ENCODE data around the gene C10orf90. TPM values are rescaled to one million over a fixed set of nuclear protein-coding genes. Genes with fewer than 3 reads are reported as not detected.

The C10orf90 gene
- polyA plus RNA-seq, 3 donors, result not detected

DNA sequence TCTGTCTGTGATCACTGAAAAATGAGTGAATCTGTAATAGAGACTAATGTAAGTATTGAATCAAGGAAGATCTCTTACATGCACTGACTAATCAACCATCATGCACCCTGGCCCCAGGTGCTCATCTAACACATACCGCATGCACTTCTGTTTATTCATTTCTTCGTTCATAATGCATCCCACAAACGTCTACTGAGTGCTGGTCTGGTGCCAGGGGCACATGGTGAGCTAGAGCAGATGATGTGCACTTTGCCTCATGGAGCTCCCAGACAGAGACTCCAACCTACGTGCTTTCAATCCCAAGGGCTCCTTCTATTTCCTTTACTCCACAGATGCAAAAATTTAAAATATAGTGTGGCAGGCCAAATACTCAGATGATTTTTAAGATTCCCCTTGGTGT, 10.7 kb downstream of the C10orf90 start:
- no peak overlapping the region for H3K4me2 ChIP-seq (replicated peaks; ENCODE audit: extremely low read depth, low read length, poor library complexity, severe bottlenecking)
- Mint-ChIP-seq H3K36me3 (no peaks in the 10 kb centered on the region), H3K27ac (no peak overlapping the region), H3K27me3 (ENCODE audit: low read depth in 3 of 3) (peaks cover 0 to 6% (median 0%) of the 10 kb centered on the region in 3 donors), H3K4me3 (no peak overlapping the region), H3K9me3 (peaks cover 0 to 4% (median 0%) of the 10 kb centered on the region in 7 donors), H3K4me1 (no peaks in the 10 kb centered on the region)
- no peaks in the 10 kb centered on the region for H3K4me1 ChIP-seq (ENCODE audit: control insufficient read depth in 1 of 2, insufficient read depth in 2 of 2, low read length in 2 of 2)
- intact Hi-C loops (cut with micrococcal nuclease), result no loop called here
- no peaks in the 10 kb centered on the region for H3K9me3 ChIP-seq (replicated peaks in 1 of 2; ENCODE audit: control insufficient read depth in 1 of 2, insufficient read depth in 1 of 2, low read length in 2 of 2)
- 78% methylated on average over 3 of the region's 4 CpGs for WGBS (ENCODE audit: insufficient coverage)
- TF ChIP-seq, protein P1, sequence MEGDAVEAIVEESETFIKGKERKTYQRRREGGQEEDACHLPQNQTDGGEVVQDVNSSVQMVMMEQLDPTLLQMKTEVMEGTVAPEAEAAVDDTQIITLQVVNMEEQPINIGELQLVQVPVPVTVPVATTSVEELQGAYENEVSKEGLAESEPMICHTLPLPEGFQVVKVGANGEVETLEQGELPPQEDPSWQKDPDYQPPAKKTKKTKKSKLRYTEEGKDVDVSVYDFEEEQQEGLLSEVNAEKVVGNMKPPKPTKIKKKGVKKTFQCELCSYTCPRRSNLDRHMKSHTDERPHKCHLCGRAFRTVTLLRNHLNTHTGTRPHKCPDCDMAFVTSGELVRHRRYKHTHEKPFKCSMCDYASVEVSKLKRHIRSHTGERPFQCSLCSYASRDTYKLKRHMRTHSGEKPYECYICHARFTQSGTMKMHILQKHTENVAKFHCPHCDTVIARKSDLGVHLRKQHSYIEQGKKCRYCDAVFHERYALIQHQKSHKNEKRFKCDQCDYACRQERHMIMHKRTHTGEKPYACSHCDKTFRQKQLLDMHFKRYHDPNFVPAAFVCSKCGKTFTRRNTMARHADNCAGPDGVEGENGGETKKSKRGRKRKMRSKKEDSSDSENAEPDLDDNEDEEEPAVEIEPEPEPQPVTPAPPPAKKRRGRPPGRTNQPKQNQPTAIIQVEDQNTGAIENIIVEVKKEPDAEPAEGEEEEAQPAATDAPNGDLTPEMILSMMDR (IDR thresholded peaks at IDR 0.05), result no peak
- H3K27ac ChIP-seq (ENCODE audit: low read depth in 1 of 2, low read length in 2 of 2), result no peak overlapping the region
- DNase-seq, result no peak
- no peak overlapping the region for H2AFZ ChIP-seq (ENCODE audit: insufficient read depth, low read depth, low read length, poor library complexity, severe bottlenecking)
- no peak overlapping the region for H3K9ac ChIP-seq (ENCODE audit: insufficient read depth, low read length, poor library complexity, severe bottlenecking)
- no peaks in the 10 kb centered on the region for H3K27me3 ChIP-seq (ENCODE audit: control insufficient read depth in 2 of 2, insufficient read depth in 2 of 2, low read length in 2 of 2)
- H4K20me1 ChIP-seq (ENCODE audit: insufficient read depth, low read length), result no peaks in the 10 kb centered on the region
- H3K36me3 ChIP-seq (replicated peaks in 1 of 2; ENCODE audit: control insufficient read depth in 1 of 2, insufficient read depth in 2 of 2, low read length in 2 of 2), result no peaks in the 10 kb centered on the region
- H3K4me3 ChIP-seq (replicated peaks in 1 of 3; ENCODE audit: low read depth in 2 of 3, low read length in 3 of 3), result no peak overlapping the region
- no peaks in the 10 kb centered on the region for H3K79me2 ChIP-seq (ENCODE audit: insufficient read depth, low read length)

DNA sequence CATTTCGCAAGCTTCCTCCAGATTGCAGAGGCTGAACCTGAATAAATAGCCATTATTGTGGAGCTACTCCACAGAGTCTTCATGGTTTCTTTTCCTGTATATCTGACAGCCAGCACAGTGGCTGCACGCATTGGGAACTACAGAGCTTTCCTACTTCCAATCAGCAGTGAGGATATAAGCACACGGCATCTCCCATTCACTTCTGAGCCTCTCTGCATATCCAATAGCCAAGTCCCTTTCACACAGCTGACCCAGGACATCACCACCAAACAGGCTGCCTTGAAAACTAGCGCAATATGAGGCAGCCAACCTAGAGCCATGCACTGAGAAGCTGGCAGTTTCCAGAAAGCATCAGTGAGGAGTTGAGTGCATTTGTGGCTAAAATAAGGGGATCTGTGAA, 11.6 kb downstream of the C10orf90 start:
- H3K4me2 ChIP-seq (replicated peaks; ENCODE audit: extremely low read depth, low read length, poor library complexity, severe bottlenecking), result no peak overlapping the region
- no peak overlapping the region for H3K4me3 ChIP-seq (replicated peaks in 1 of 3; ENCODE audit: low read depth in 2 of 3, low read length in 3 of 3)
- H3K79me2 ChIP-seq (ENCODE audit: insufficient read depth, low read length), result no peaks in the 10 kb centered on the region
- Mint-ChIP-seq H3K4me1 (no peaks in the 10 kb centered on the region), H3K27ac (no peak overlapping the region), H3K9me3 (peaks cover 0 to 4% (median 0%) of the 10 kb centered on the region in 7 donors), H3K36me3 (no peaks in the 10 kb centered on the region), H3K27me3 (ENCODE audit: low read depth in 3 of 3) (peaks cover 0 to 4% (median 0%) of the 10 kb centered on the region in 3 donors), H3K4me3 (no peak overlapping the region)
- DNase-seq, result no peak
- no peaks in the 10 kb centered on the region for H3K27me3 ChIP-seq (ENCODE audit: control insufficient read depth in 2 of 2, insufficient read depth in 2 of 2, low read length in 2 of 2)
- no peaks in the 10 kb centered on the region for H3K9me3 ChIP-seq (replicated peaks in 1 of 2; ENCODE audit: control insufficient read depth in 1 of 2, insufficient read depth in 1 of 2, low read length in 2 of 2)
- intact Hi-C loops (cut with micrococcal nuclease), result no loop called here
- H3K36me3 ChIP-seq (replicated peaks in 1 of 2; ENCODE audit: control insufficient read depth in 1 of 2, insufficient read depth in 2 of 2, low read length in 2 of 2), result no peaks in the 10 kb centered on the region
- TF ChIP-seq, protein P1 (IDR thresholded peaks at IDR 0.05), result no peak
- H2AFZ ChIP-seq (ENCODE audit: insufficient read depth, low read depth, low read length, poor library complexity, severe bottlenecking), result no peak overlapping the region
- 87% methylated on average over 3 of the region's 4 CpGs for WGBS (ENCODE audit: insufficient coverage)
- H3K9ac ChIP-seq (ENCODE audit: insufficient read depth, low read length, poor library complexity, severe bottlenecking), result no peak overlapping the region
- no peaks in the 10 kb centered on the region for H3K4me1 ChIP-seq (ENCODE audit: control insufficient read depth in 1 of 2, insufficient read depth in 2 of 2, low read length in 2 of 2)
- no peak overlapping the region for H3K27ac ChIP-seq (ENCODE audit: low read depth in 1 of 2, low read length in 2 of 2)
- H4K20me1 ChIP-seq (ENCODE audit: insufficient read depth, low read length), result no peaks in the 10 kb centered on the region
